ENCODE data around the gene VRTN. TPM values are rescaled to one million over a fixed set of nuclear protein-coding genes. Genes with fewer than 3 reads are reported as not detected.

Gene VRTN
- total and polyA plus RNA-seq, 12 donors = 0.11 to 0.23 TPM; not detected in 10

- TF ChIP-seq CTCF (IDR thresholded peaks at IDR 0.05) = no peak
- TF ChIP-seq POLR2A (IDR thresholded peaks at IDR 0.05) = no peak
- H3K4me1 ChIP-seq (replicated peaks in 1 of 2) = no peaks in the 10 kb centered on the region
- H3K27me3 ChIP-seq = no peaks in the 10 kb centered on the region
- no peak overlapping the region for H3K27ac ChIP-seq
- DNase-seq = no peak
- H3K4me3 ChIP-seq = no peak overlapping the region
- intact Hi-C loops (cut with DNase I) = no loop called here
- H3K9me3 ChIP-seq (replicated peaks in 1 of 3) = no peaks in the 10 kb centered on the region
- no peaks in the 10 kb centered on the region for H3K36me3 ChIP-seq (replicated peaks in 1 of 2)
- 78 to 84% (median 82%) methylated on average over 4 of the region's 4 CpGs for WGBS, 4 donors
Measured at GRCh38 chr14:74333909-74334308, 14.4 kb upstream of the VRTN start.

DNA sequence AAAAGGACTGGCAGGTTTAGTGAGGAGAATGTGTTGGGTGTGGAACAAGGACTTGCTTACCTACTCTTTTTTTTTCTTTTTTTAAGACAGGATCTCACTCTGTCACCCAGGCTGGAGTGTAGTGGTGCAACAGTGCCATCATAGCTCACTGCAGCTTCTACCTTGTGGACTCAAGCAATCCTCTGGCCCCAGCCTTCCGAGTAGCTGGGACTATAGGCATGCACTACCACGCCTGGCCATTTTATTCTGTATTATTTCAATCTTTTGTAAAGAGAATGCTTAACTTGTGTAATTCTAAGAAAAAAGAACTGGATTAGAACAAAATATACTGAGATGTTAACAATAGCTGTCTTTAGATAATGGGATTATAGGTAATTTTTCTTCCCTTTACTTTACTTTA is 1.9 kb upstream of the VRTN start:
- peaks cover 3% of the 10 kb centered on the region for H3K27me3 ChIP-seq
- TF ChIP-seq CTCF (IDR thresholded peaks at IDR 0.05) = no peak
- TF ChIP-seq POLR2A (IDR thresholded peaks at IDR 0.05) = no peak
- 74 to 80% (median 77%) methylated on average over 2 of the region's 2 CpGs for WGBS, 4 donors
- H3K27ac ChIP-seq = no peak overlapping the region
- no peaks in the 10 kb centered on the region for H3K36me3 ChIP-seq (replicated peaks in 1 of 2)
- no peak overlapping the region for H3K4me3 ChIP-seq
- intact Hi-C loops (cut with DNase I) = no loop called here
- no peak for DNase-seq
- no peaks in the 10 kb centered on the region for H3K9me3 ChIP-seq (replicated peaks in 1 of 3)
- no peaks in the 10 kb centered on the region for H3K4me1 ChIP-seq (replicated peaks in 1 of 2)

DNA sequence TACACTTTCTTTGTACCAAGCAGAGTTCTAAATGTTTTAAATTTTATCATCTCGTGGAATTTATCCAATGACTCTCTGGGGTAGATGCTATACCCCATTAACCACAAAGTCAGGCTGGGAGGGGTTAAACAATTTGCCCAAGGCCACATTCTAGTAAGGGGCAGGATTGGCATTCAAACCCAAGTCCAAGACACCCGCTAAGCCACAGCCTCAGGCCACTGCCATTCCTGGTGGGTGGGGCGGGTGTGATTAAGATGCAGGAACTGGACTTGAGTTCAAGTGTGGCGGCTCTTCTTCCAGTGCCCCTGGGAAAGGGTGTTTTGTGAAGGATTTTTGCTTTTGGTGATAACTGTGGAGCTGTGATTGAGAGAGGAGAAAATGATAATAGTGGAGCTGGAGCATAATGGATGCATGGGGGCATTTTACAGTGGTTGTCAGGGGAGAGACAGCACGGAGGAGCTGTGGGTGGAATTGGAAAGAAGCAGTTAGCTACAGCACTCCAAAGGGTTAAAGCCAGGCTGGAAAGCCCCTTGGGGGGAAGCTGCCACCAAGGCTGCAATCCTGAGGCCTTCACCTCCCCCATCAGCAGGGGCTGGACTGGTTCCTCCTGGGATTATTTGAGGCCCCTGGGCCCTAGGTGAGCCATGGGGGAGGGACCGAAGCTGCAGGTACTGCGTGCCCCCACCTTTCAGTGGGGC is 1.0 kb upstream of the VRTN start:
- WGBS, 4 donors = 73 to 76% (median 76%) methylated on average over 5 to 7 of the region's 7 CpGs
- H3K27ac ChIP-seq = no peak overlapping the region
- H3K9me3 ChIP-seq (replicated peaks in 1 of 3) = no peaks in the 10 kb centered on the region
- no peaks in the 10 kb centered on the region for H3K36me3 ChIP-seq (replicated peaks in 1 of 2)
- intact Hi-C loops (cut with DNase I) = no loop called here
- peaks cover 3% of the 10 kb centered on the region for H3K27me3 ChIP-seq
- DNase-seq = no peak
- H3K4me1 ChIP-seq (replicated peaks in 1 of 2) = no peaks in the 10 kb centered on the region
- TF ChIP-seq CTCF (IDR thresholded peaks at IDR 0.05) (no peak), POLR2A (IDR thresholded peaks at IDR 0.05) (no peak)
- no peak overlapping the region for H3K4me3 ChIP-seq

DNA sequence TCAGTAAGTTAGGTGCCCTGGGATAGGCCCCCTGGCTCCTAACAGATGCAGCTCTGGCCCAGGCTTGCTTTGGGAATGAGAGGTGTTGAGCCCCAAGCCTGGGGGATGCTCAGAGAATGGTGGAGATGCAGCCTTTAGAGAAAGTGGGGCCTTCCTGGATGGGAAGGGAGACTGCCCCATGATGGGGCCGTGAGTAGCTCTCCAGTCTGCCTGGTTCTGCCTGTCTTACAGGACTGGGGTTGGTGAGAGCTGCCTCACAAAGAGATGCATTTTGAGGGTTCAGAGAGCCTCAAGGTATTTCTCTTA is 523 bp upstream of the VRTN start:
- H3K27me3 ChIP-seq = peaks cover 3% of the 10 kb centered on the region
- no peaks in the 10 kb centered on the region for H3K36me3 ChIP-seq (replicated peaks in 1 of 2)
- H3K4me1 ChIP-seq (replicated peaks in 1 of 2) = no peaks in the 10 kb centered on the region
- H3K9me3 ChIP-seq (replicated peaks in 1 of 3) = no peaks in the 10 kb centered on the region
- DNase-seq = no peak
- no peak overlapping the region for H3K27ac ChIP-seq
- TF ChIP-seq POLR2A (IDR thresholded peaks at IDR 0.05) (no peak), CTCF (IDR thresholded peaks at IDR 0.05) (no peak)
- intact Hi-C loops (cut with DNase I) = no loop called here
- no peak overlapping the region for H3K4me3 ChIP-seq
- WGBS, 4 donors = 45 to 75% (median 69%) methylated on average over 1 of the region's 1 CpG
